HCT116 (cell line): ENCODE data around the gene RBM33. TPM values are rescaled to one million over a fixed set of nuclear protein-coding genes. Genes with fewer than 3 reads are reported as not detected.

Source experiments
- ATAC-seq: fragments of 200-7000 bp; cut with Tn5 transposase; 2 replicates; pipeline ENCODE4 v1.9.1; 2020; ENCODE audit warnings: mild to moderate bottlenecking, moderate library complexity
- BruUV-seq: library from RNA; stranded (reverse); fragments of 400-500 nt; replicated peaks from 2 replicates; lab custom pipeline; 2021; lab: Mats Ljungman, UMichigan
- CTCF ChIA-PET: fragments of 300-600 bp; sonication (Branson Sonifier 250); formaldehyde crosslinking; loops from one replicate; lab custom pipeline; 2021; ENCODE audit warnings: antibody characterized with exemption; lab: Charles Lee
- POLR2A ChIA-PET: fragments of 300-600, 350-600 bp; sonication (Branson Sonifier 250); formaldehyde crosslinking; loops from one replicate; lab custom pipeline; 2021; ENCODE audit warnings: antibody characterized with exemption; lab: Charles Lee
- RAD21 ChIA-PET, 2 experiments: fragments of 300-600 bp; sonication (Branson Sonifier 250); formaldehyde crosslinking; loops; one replicate each; lab custom pipeline; 2023; ENCODE audit warnings: low total read pairs in 2 of 2; ENCODE audit not compliant: uncharacterized antibody in 2 of 2, unreplicated experiment in 2 of 2, low non-redundant PET in 1 of 2; lab: Charles Lee
- DNase-seq: peaks from one replicate; pipeline ENCODE4 v3.0.0-alpha.2; 2010; ENCODE audit warnings: low read depth, low spot score
- H2AFZ ChIP-seq: fragments of 200-600 bp; shearing (Covaris generic), sonication (generic); 2 replicates; pipeline ENCODE4 v1.6.1; 2017; ENCODE audit warnings: low read depth, mixed run types, mixed read lengths, antibody characterized with exemption, low read length; ENCODE audit not compliant: poor library complexity, severe bottlenecking
- H3K27ac ChIP-seq: 2 replicates; pipeline ENCODE4 v1.5.1; 2012; ENCODE audit warnings: low read depth, low read length
- H3K27me3 ChIP-seq: fragments of 200-600 bp; sonication (generic); 2 replicates; pipeline ENCODE4 v1.6.1; 2016; ENCODE audit warnings: mixed run types, low read length, mixed read lengths; ENCODE audit not compliant: insufficient read depth
- H3K36me3 ChIP-seq, 2 experiments: fragments of 200-500 bp in 1 of 2; fragments of 200-600 bp in 1 of 2; sonication (Bioruptor generic) in 1 of 2; sonication (generic) in 1 of 2; 2 replicates each; pipeline versions ENCODE4 v1.5.1 to v1.6.1; 2014 to 2016; ENCODE audit warnings: low read length in 2 of 2, inconsistent platforms in 1 of 2, mixed read lengths in 1 of 2, mixed run types in 1 of 2; ENCODE audit not compliant: insufficient read depth in 2 of 2, control insufficient read depth in 1 of 2
- H3K4me1 ChIP-seq, 2 experiments: fragments of 200-600 bp in 1 of 2; sonication (generic) in 1 of 2; 2 replicates each; pipeline versions ENCODE4 v1.5.1 to v1.6.1; 2012 to 2017; ENCODE audit warnings: low read length in 2 of 2, inconsistent platforms in 1 of 2, mild to moderate bottlenecking in 1 of 2, mixed read lengths in 1 of 2, mixed run types in 1 of 2, moderate library complexity in 1 of 2; ENCODE audit not compliant: insufficient read depth in 2 of 2, control insufficient read depth in 1 of 2
- H3K4me2 ChIP-seq: fragments of 200-600 bp; sonication (generic); 2 replicates; pipeline ENCODE4 v1.6.1; 2017; ENCODE audit warnings: mixed run types, low read length, mixed read lengths
- H3K4me3 ChIP-seq, 2 experiments: fragments of 200-600 bp in 1 of 2; sonication (generic) in 1 of 2; replicated peaks in 1 of 2; 2 replicates each; pipeline ENCODE4 v1.5.1; 2011 to 2016; ENCODE audit warnings: low read length in 2 of 2, control low read depth in 1 of 2, low read depth in 1 of 2, mild to moderate bottlenecking in 1 of 2, mixed read lengths in 1 of 2, mixed run types in 1 of 2
- H3K79me2 ChIP-seq: fragments of 200-600 bp; sonication (generic); 2 replicates; pipeline ENCODE4 v1.6.1; 2017; ENCODE audit warnings: mild to moderate bottlenecking, mixed run types, low read length, moderate library complexity, mixed read lengths; ENCODE audit not compliant: insufficient read depth
- H3K9ac ChIP-seq: fragments of 200-600 bp; sonication (generic); 2 replicates; pipeline ENCODE4 v1.6.1; 2016; ENCODE audit warnings: low read length, mixed read lengths
- H3K9me2 ChIP-seq: fragments of 200-600 bp; sonication (generic), shearing (Covaris generic); 2 replicates; pipeline ENCODE4 v1.6.1; 2017; ENCODE audit warnings: mixed run types, mild to moderate bottlenecking, moderate library complexity; ENCODE audit not compliant: insufficient read depth
- H3K9me3 ChIP-seq, 2 experiments: fragments of 200-500 bp in 1 of 2; fragments of 200-600 bp in 1 of 2; sonication (Bioruptor generic) in 1 of 2; sonication (generic) in 1 of 2; 2 replicates each; pipeline ENCODE4 v1.6.1; 2014 to 2017; ENCODE audit warnings: low read length in 2 of 2, mixed read lengths in 2 of 2, inconsistent platforms in 1 of 2, low read depth in 1 of 2, mild to moderate bottlenecking in 1 of 2, mixed run types in 1 of 2, moderate library complexity in 1 of 2; ENCODE audit not compliant: control insufficient read depth in 1 of 2, insufficient read depth in 1 of 2
- H4K20me1 ChIP-seq: fragments of 200-600 bp; sonication (generic), shearing (Covaris generic); 2 replicates; pipeline ENCODE4 v1.6.1; 2017; ENCODE audit warnings: mixed run types, mild to moderate bottlenecking, moderate library complexity; ENCODE audit not compliant: insufficient read depth
- ATF3 ChIP-seq: IDR thresholded peaks from 2 replicates; pipeline ENCODE4 v1.6.1; 2012
- CBX3 ChIP-seq: IDR thresholded peaks from 2 replicates; pipeline ENCODE4 v1.6.1; 2012; ENCODE audit warnings: low read depth
- CEBPB ChIP-seq: IDR thresholded peaks from 2 replicates; pipeline ENCODE4 v1.6.1; 2012; ENCODE audit warnings: low read depth
- CTCF ChIP-seq, 3 experiments: fragments of 200-600 bp in 1 of 3; sonication (generic) in 1 of 3; IDR thresholded peaks in 2 of 3; conservative IDR thresholded peaks in 1 of 3; 2 replicates each; pipeline ENCODE4 v1.5.1; 2012 to 2017; ENCODE audit warnings: low read depth in 2 of 3, low read length in 2 of 3, antibody characterized with exemption in 1 of 3, borderline replicate concordance in 1 of 3, control low read depth in 1 of 3, mild to moderate bottlenecking in 1 of 3, mixed read lengths in 1 of 3, mixed run types in 1 of 3, moderate library complexity in 1 of 3; ENCODE audit not compliant: insufficient read depth in 1 of 3
- EGR1 ChIP-seq: IDR thresholded peaks from 2 replicates; pipeline ENCODE4 v1.6.1; 2012; ENCODE audit warnings: low read depth
- ELF1 ChIP-seq: IDR thresholded peaks from 2 replicates; pipeline ENCODE4 v1.6.1; 2012; ENCODE audit warnings: low read depth, borderline replicate concordance
- EZH2phosphoT487 ChIP-seq: fragments of 200-600 bp; IDR thresholded peaks from 2 replicates; pipeline ENCODE4 v1.6.1; 2018; ENCODE audit warnings: antibody characterized with exemption, borderline replicate concordance
- FOSL1 ChIP-seq: IDR thresholded peaks from 2 replicates; pipeline ENCODE4 v1.6.1; 2012; ENCODE audit warnings: low read depth
- POLR2A ChIP-seq: IDR thresholded peaks from 2 replicates; pipeline ENCODE4 v1.7.0; 2011; ENCODE audit warnings: borderline replicate concordance; ENCODE audit not compliant: insufficient read depth, insufficient read length; ENCODE audit errors: extremely low read depth
- RAD21 ChIP-seq: IDR thresholded peaks from 2 replicates; pipeline ENCODE4 v1.6.1; 2012; ENCODE audit warnings: low read depth, mild to moderate bottlenecking
- SRF ChIP-seq: IDR thresholded peaks from 2 replicates; pipeline ENCODE4 v1.6.1; 2012; ENCODE audit warnings: low read depth
- TCF7L2 ChIP-seq: IDR thresholded peaks from 2 replicates; pipeline ENCODE4 v1.7.0; 2011; ENCODE audit warnings: borderline replicate concordance, inconsistent platforms; ENCODE audit not compliant: insufficient read depth, insufficient read length; ENCODE audit errors: extremely low read depth
- YY1 ChIP-seq: IDR thresholded peaks from 2 replicates; pipeline ENCODE4 v1.6.1; 2011; ENCODE audit warnings: low read length, low read depth, moderate library complexity, mild to moderate bottlenecking; ENCODE audit not compliant: insufficient replicate concordance; ENCODE audit errors: extremely low read depth
- intact Hi-C: fragments of 100-400 bp; cut with micrococcal nuclease; formaldehyde crosslinking; loops from 2 replicates; pipeline ENCODE4 v1.10.0; 2022
- total RNA-seq: library from RNA; stranded (reverse); gene quantifications from one replicate; pipeline ENCODE4 v1.2.1, GENCODE V29; 2021; ENCODE audit not compliant: unreplicated experiment
- TF ChIP-seq, protein P1 (sequence below): IDR thresholded peaks from 2 replicates; pipeline ENCODE4 v1.6.1; 2012; ENCODE audit warnings: low read depth
- TF ChIP-seq, protein P2 (sequence below): IDR thresholded peaks from 2 replicates; pipeline ENCODE4 v1.6.1; 2012

Gene RBM33
- total RNA-seq, 1 experiment from 2014 or later: 64.3 TPM

DNA sequence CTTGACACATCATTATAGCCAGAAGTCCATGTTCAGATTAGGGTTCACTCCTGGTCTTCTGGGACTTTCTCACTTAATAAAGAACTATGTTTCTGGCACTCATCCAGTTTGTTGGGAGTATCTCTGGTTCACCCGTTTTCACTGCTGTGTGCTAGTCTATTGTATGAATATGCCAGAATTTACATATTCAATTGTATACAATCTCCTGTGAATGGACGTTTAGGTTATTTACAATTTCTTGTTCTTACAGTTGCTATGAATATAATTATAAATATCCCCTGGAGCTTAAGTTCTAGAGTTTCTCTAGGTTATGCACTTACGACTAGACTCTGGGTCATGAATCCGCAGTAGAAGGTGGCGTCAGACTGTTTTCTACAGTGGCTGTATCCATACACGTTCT, 20.0 kb upstream of the RBM33 start:
- H3K27me3 ChIP-seq: no peaks in the 10 kb centered on the region
- H3K9me2 ChIP-seq: 0 out of 2 replicates have a peak, but pooled peaks cover 3% of the 10 kb centered on the region
- ChIA-PET RAD21 (no interaction called here), CTCF (no interaction called here), POLR2A (no interaction called here)
- TF ChIP-seq, protein P1, sequence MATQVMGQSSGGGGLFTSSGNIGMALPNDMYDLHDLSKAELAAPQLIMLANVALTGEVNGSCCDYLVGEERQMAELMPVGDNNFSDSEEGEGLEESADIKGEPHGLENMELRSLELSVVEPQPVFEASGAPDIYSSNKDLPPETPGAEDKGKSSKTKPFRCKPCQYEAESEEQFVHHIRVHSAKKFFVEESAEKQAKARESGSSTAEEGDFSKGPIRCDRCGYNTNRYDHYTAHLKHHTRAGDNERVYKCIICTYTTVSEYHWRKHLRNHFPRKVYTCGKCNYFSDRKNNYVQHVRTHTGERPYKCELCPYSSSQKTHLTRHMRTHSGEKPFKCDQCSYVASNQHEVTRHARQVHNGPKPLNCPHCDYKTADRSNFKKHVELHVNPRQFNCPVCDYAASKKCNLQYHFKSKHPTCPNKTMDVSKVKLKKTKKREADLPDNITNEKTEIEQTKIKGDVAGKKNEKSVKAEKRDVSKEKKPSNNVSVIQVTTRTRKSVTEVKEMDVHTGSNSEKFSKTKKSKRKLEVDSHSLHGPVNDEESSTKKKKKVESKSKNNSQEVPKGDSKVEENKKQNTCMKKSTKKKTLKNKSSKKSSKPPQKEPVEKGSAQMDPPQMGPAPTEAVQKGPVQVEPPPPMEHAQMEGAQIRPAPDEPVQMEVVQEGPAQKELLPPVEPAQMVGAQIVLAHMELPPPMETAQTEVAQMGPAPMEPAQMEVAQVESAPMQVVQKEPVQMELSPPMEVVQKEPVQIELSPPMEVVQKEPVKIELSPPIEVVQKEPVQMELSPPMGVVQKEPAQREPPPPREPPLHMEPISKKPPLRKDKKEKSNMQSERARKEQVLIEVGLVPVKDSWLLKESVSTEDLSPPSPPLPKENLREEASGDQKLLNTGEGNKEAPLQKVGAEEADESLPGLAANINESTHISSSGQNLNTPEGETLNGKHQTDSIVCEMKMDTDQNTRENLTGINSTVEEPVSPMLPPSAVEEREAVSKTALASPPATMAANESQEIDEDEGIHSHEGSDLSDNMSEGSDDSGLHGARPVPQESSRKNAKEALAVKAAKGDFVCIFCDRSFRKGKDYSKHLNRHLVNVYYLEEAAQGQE: no peak
- TF ChIP-seq SRF: no peak
- no TSS peak for BruUV-seq
- no peaks in the 10 kb centered on the region for H4K20me1 ChIP-seq
- H3K27ac ChIP-seq: no peak overlapping the region
- peaks cover 0 to 1% of the 10 kb centered on the region in 2 experiments; a peak in 2 of 4 replicates for H3K4me1 ChIP-seq
- H3K4me2 ChIP-seq: no peak overlapping the region
- H3K36me3 ChIP-seq: no peaks in the 10 kb centered on the region
- H3K79me2 ChIP-seq: no peaks in the 10 kb centered on the region
- peaks cover 0 to 5% of the 10 kb centered on the region in 2 experiments; a peak in 2 of 4 replicates for H3K9me3 ChIP-seq
- DNase-seq: no peak
- H3K9ac ChIP-seq: no peak overlapping the region
- no peak overlapping the region for H3K4me3 ChIP-seq
- H2AFZ ChIP-seq: no peak overlapping the region
- intact Hi-C loops: no loop called here
- no peak for ATAC-seq

DNA sequence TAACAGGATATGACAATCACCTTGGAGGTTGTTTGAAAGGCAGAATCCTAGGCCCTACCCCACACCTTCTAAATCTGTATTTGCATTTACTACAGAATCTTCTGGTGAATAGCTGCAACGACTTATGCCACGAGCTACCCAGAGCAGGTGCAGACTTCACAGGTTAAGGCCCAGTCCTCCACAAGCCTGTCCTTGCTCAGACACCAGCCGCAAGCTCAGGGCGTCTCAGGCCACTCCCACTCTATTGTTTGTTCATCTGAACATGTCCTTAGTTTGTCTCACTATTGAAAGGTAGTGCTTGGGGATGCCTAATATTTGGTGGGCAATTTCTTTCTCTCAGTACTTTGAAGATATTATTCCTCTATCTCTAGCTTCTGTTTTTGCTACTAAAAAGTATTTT, 18.9 kb upstream of the RBM33 start:
- H3K79me2 ChIP-seq: no peaks in the 10 kb centered on the region
- ChIA-PET CTCF (interaction anchor here (1.2 kb wide), 1 partner anchor 26 kb away, joined by 3 read pairs; no protein-coding TSS in a partner anchor), POLR2A (no interaction called here), RAD21 (no interaction called here)
- H3K4me2 ChIP-seq: no peak overlapping the region
- H3K4me1 ChIP-seq: no peaks in the 10 kb centered on the region
- H4K20me1 ChIP-seq: no peaks in the 10 kb centered on the region
- H3K27me3 ChIP-seq: no peaks in the 10 kb centered on the region
- DNase-seq (no peak), ATAC-seq (no peak)
- H3K9me3 ChIP-seq: peaks cover 0 to 9% of the 10 kb centered on the region in 2 experiments; a peak in 2 of 4 replicates
- BruUV-seq: no TSS peak
- no peak overlapping the region for H3K9ac ChIP-seq
- 0 out of 2 replicates have a peak, but pooled peaks cover 3% of the 10 kb centered on the region for H3K9me2 ChIP-seq
- intact Hi-C loops: no loop called here
- no peak overlapping the region for H2AFZ ChIP-seq
- H3K4me3 ChIP-seq: no peak overlapping the region
- no peaks in the 10 kb centered on the region; a peak in 1 of 4 replicates for H3K36me3 ChIP-seq
- no peak overlapping the region for H3K27ac ChIP-seq
- TF ChIP-seq, protein P2, sequence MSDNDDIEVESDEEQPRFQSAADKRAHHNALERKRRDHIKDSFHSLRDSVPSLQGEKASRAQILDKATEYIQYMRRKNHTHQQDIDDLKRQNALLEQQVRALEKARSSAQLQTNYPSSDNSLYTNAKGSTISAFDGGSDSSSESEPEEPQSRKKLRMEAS: no peak
- TF ChIP-seq EGR1: no peak
- no peak for TF ChIP-seq FOSL1
- no peak for TF ChIP-seq CEBPB
- TF ChIP-seq YY1: no peak
- TF ChIP-seq TCF7L2: no peak
- no peak for TF ChIP-seq CBX3
- TF ChIP-seq RAD21: no peak
- TF ChIP-seq CTCF (IDR thresholded peaks at IDR 0.05 in 2 of 3, conservative IDR thresholded peaks at IDR 0.05 in 1 of 3; ENCODE audit: borderline replicate concordance in 1 of 3, insufficient read depth in 1 of 3, low read depth in 2 of 3, low read length in 2 of 3): no peak
- no peak for TF ChIP-seq EZH2phosphoT487
- TF ChIP-seq ATF3: no peak
- no peak for TF ChIP-seq SRF
- no peak for TF ChIP-seq POLR2A
- no peak for TF ChIP-seq ELF1
